K562 (cell line): Measurements from ENCODE around the gene COL26A1. TPM values are rescaled to one million over a fixed set of nuclear protein-coding genes. Genes with fewer than 3 reads are reported as not detected.

ENCODE experiments used
- ATAC-seq: fragments of 200-7000 bp; cut with Tn5 transposase; 3 replicates; pipeline ENCODE4 v1.9.1; 2020; ENCODE audit warnings: moderate library complexity
- BruUV-seq: library from RNA; stranded (reverse); fragments of 400-500 nt; replicated peaks from 2 replicates; lab custom pipeline; 2021; lab: Mats Ljungman, UMichigan
- CTCF ChIA-PET: fragments of 300-600 bp; formaldehyde crosslinking; extraction: SDS; loops from one replicate; lab custom pipeline; 2021; ENCODE audit warnings: low intra/inter-chr PET ratio; lab: Yijun Ruan, JAX
- POLR2A ChIA-PET: fragments of 300-600, 350-650 bp; sonication (Branson Sonifier 250); formaldehyde crosslinking; extraction: SDS; loops from one replicate; lab custom pipeline; 2021; ENCODE audit warnings: antibody characterized with exemption, inconsistent platforms; lab: Yijun Ruan, JAX
- DNase-seq, 4 experiments: peaks; one replicate each; pipeline versions ENCODE4 v3.0.0 to v3.0.0-alpha.2; 2011 to 2018; ENCODE audit warnings: low spot score in 3 of 4, mixed read lengths in 3 of 4; ENCODE audit errors: extremely low read depth in 1 of 4
- FAIRE-seq: peaks from 2 replicates; lab custom pipeline; 2011; peaks lifted over from hg19 to GRCh38; lab: Jason Lieb, UNC
- H2AFZ ChIP-seq: 2 replicates; pipeline ENCODE4 v1.6.0; 2011; ENCODE audit warnings: low read depth, low read length, control low read depth, inconsistent platforms
- H3K27ac ChIP-seq: fragments of 200-600 bp; 3 replicates; pipeline ENCODE4 v1.8.0; 2011; ENCODE audit warnings: low read depth, mild to moderate bottlenecking, control low read depth, inconsistent platforms, low read length, moderate library complexity, mixed read lengths; ENCODE audit errors: extremely low read depth
- H3K27me3 ChIP-seq, 2 experiments: fragments of 300-600 bp in 1 of 2; 2 replicates in 1 of 2; 3 replicates in 1 of 2; pipeline versions ENCODE4 v1.6.0 to v1.8.0; 2011; ENCODE audit warnings: inconsistent platforms in 2 of 2, low read length in 2 of 2, mild to moderate bottlenecking in 1 of 2, mixed read lengths in 1 of 2, moderate library complexity in 1 of 2; ENCODE audit not compliant: control insufficient read depth in 2 of 2, insufficient read depth in 2 of 2
- H3K36me3 ChIP-seq: fragments of 300-600 bp; 3 replicates; pipeline ENCODE4 v1.8.0; 2011; ENCODE audit warnings: mild to moderate bottlenecking, low read length, inconsistent platforms; ENCODE audit not compliant: control insufficient read depth, insufficient read depth
- H3K4me1 ChIP-seq, 2 experiments: fragments of 200-600 bp in 1 of 2; replicated peaks in 1 of 2; 2 replicates in 1 of 2; 3 replicates in 1 of 2; pipeline versions ENCODE4 v1.5.1 to v1.8.0; 2011; ENCODE audit warnings: inconsistent platforms in 2 of 2, low read length in 2 of 2, mild to moderate bottlenecking in 1 of 2, mixed read lengths in 1 of 2, moderate library complexity in 1 of 2; ENCODE audit not compliant: control insufficient read depth in 2 of 2, insufficient read depth in 2 of 2
- H3K4me2 ChIP-seq: 2 replicates; pipeline ENCODE4 v1.6.1; 2011; ENCODE audit warnings: low read length, control low read depth, inconsistent platforms, mixed read lengths; ENCODE audit not compliant: insufficient read depth
- H3K4me3 ChIP-seq: fragments of 200-600 bp; sonication (generic), shearing (Covaris generic); 2 replicates; pipeline ENCODE4 v1.5.1; 2016; ENCODE audit warnings: control low read depth, inconsistent platforms
- H3K79me2 ChIP-seq: fragments of 200-600 bp; 3 replicates; pipeline ENCODE4 v1.8.0; 2011; ENCODE audit warnings: low read length, inconsistent platforms; ENCODE audit not compliant: control insufficient read depth, insufficient read depth
- H3K9ac ChIP-seq, 2 experiments: 2 replicates each; pipeline versions ENCODE4 v1.6.0 to v1.6.1; 2011; ENCODE audit warnings: low read depth in 2 of 2, low read length in 2 of 2, control low read depth in 1 of 2, inconsistent platforms in 1 of 2, mild to moderate bottlenecking in 1 of 2, mixed read lengths in 1 of 2; ENCODE audit not compliant: insufficient read depth in 1 of 2
- H3K9me1 ChIP-seq: one replicate; pipeline ENCODE4 v1.6.0; 2011; ENCODE audit warnings: inconsistent platforms, mild to moderate bottlenecking, low read length, moderate library complexity; ENCODE audit not compliant: control insufficient read depth, insufficient read depth
- H3K9me3 ChIP-seq: replicated peaks from 2 replicates; pipeline ENCODE4 v1.5.1; 2011; ENCODE audit warnings: low read depth, low read length, inconsistent platforms; ENCODE audit not compliant: control insufficient read depth, insufficient read depth
- H4K20me1 ChIP-seq: replicated peaks from 2 replicates; pipeline ENCODE4 v1.6.1; 2011; ENCODE audit warnings: low read length, inconsistent platforms, mixed read lengths; ENCODE audit not compliant: control insufficient read depth, insufficient read depth
- C11orf30 ChIP-seq: fragments of 450-650 bp; IDR thresholded peaks from 2 replicates; pipeline ENCODE4 v1.6.1; 2016; ENCODE audit warnings: low read depth, mild to moderate bottlenecking
- NONO ChIP-seq, 2 experiments: fragments of 200-400 bp in 1 of 2; fragments of 450-650 bp in 1 of 2; formaldehyde crosslinking in 1 of 2; IDR thresholded peaks; 2 replicates each; pipeline ENCODE4 v1.6.1; 2017; ENCODE audit warnings: low read depth in 2 of 2, mild to moderate bottlenecking in 2 of 2, moderate library complexity in 2 of 2, low read length in 1 of 2
- ZNF121 ChIP-seq: sonication (generic); formaldehyde crosslinking; conservative IDR thresholded peaks from 2 replicates; pipeline ENCODE4 v1.8.0; 2022; ENCODE audit warnings: missing genetic modification reagents
- ZNF316 ChIP-seq: fragments of 450-650 bp; IDR thresholded peaks from 2 replicates; pipeline ENCODE4 v1.6.1; 2016
- WGBS: fragments of 100-300 bp; shearing (Covaris generic); methylation state at CpG from one replicate; pipeline ENCODE4 v1.1.6; 2016; ENCODE audit warnings: low coverage, mixed read lengths; ENCODE audit not compliant: insufficient coverage; ENCODE audit errors: missing lambda C conversion rate; 5-methylcytosine and 5-hydroxymethylcytosine counted together
- in situ Hi-C: fragments of 300-500 bp; cut with MboI; formaldehyde crosslinking; loops from 4 replicates; pipeline ENCODE4 v1.15.0; 2018; ENCODE audit warnings: inconsistent platforms, mixed read lengths
- intact Hi-C: fragments of 100-400 bp; cut with micrococcal nuclease; formaldehyde crosslinking; loops from 2 replicates; pipeline ENCODE4 v1.14.2; 2022
- polyA plus RNA-seq, 8 experiments: library from polyadenylated mRNA; depleted of rRNA in 4 of 8; stranded (reverse) in 5 of 8; unstranded in 3 of 8; fragments of >200 nt; fragmentation: Nextera tagmentation in 2 of 8; fragmentation: Illumina TruSeq in 1 of 8; extraction: Ambion mirVana in 2 of 8; extraction: Trizol in 1 of 8; gene quantifications; 2 replicates each; pipeline versions ENCODE4 v1.2.1 to v1.2.3, GENCODE V29; 2011 to 2014; ENCODE audit warnings: inconsistent platforms in 1 of 8, missing spikeins in 1 of 8
- total RNA-seq, 7 experiments: library from RNA; depleted of rRNA in 6 of 7; stranded (reverse); fragments of >200 nt in 6 of 7; fragmentation: Illumina TruSeq in 2 of 7; extraction: Trizol in 2 of 7; gene quantifications; 2 replicates each; pipeline versions ENCODE4 v1.2.1 to v1.2.3, GENCODE V29; 2011 to 2021; ENCODE audit warnings: low replicate concordance in 1 of 7

The COL26A1 gene
- total and polyA plus RNA-seq, 9 of the 15 experiments (the other 6 are each of a cell fraction or from before 2014, with no cell fraction given): 0.04 to 0.39 (median 0.07) TPM; not detected in 5

- H3K9me3 ChIP-seq: no peaks in the 10 kb centered on the region
- ChIA-PET POLR2A (interaction anchor here (0.7 kb wide), 1 partner anchor 368 kb away, joined by 3 read pairs; no protein-coding TSS in a partner anchor), CTCF (interaction anchor here (0.5 to 3.4 kb wide), 9 partner anchors 8 to 847 kb away, joined by 3 to 41 read pairs (median 4); no protein-coding TSS in a partner anchor)
- H3K36me3 ChIP-seq: no peaks in the 10 kb centered on the region
- H4K20me1 ChIP-seq: 0 out of 2 replicates have a peak, but pooled peaks cover 13% of the 10 kb centered on the region
- no peak for DNase-seq
- H3K79me2 ChIP-seq: no peaks in the 10 kb centered on the region
- intact Hi-C loops: loop anchor here (1.0 to 10.0 kb wide), 4 partner anchors 133 to 851 kb away; partner anchors contain the start of genes CUX1 and PRKRIP1
- FAIRE-seq: no peak
- no peak overlapping the region for H2AFZ ChIP-seq
- H3K4me1 ChIP-seq: peaks cover 0 to 21% of the 10 kb centered on the region in 2 experiments; a peak in 1 of 5 replicates
- peaks cover 3 to 9% of the 10 kb centered on the region in 2 experiments; a peak in 2 of 5 replicates for H3K27me3 ChIP-seq
- peak; percentile 67 for TF ChIP-seq ZNF316
- peak; percentile 60; the same call in 1 of the 2 replicates for TF ChIP-seq C11orf30
- TF ChIP-seq ZNF121 (CRISPR knock-in tag): peak; percentile 60
- TF ChIP-seq NONO (IDR thresholded peaks at IDR 0.05; ENCODE audit: low read depth in 2 of 2, low read length in 1 of 2): no peak
- no peak overlapping the region for H3K9ac ChIP-seq
- no peak overlapping the region for H3K27ac ChIP-seq
- H3K9me1 ChIP-seq: peaks cover 3% of the 10 kb centered on the region
- in situ Hi-C loops: loop anchor here (5.0 kb wide), 1 partner anchor 729 kb away; no protein-coding TSS in a partner anchor
- no TSS peak for BruUV-seq
- 4% methylated on average over 5 of the region's 5 CpGs for WGBS
- no peak; the same call in 2 of the 3 replicates for ATAC-seq
- no peak overlapping the region for H3K4me3 ChIP-seq
- no peak overlapping the region for H3K4me2 ChIP-seq
Observed at GRCh38 chr7:101543242-101543766, 180.6 kb downstream of the COL26A1 start.
